ENCODE results near the gene ATAD3B.

DNA sequence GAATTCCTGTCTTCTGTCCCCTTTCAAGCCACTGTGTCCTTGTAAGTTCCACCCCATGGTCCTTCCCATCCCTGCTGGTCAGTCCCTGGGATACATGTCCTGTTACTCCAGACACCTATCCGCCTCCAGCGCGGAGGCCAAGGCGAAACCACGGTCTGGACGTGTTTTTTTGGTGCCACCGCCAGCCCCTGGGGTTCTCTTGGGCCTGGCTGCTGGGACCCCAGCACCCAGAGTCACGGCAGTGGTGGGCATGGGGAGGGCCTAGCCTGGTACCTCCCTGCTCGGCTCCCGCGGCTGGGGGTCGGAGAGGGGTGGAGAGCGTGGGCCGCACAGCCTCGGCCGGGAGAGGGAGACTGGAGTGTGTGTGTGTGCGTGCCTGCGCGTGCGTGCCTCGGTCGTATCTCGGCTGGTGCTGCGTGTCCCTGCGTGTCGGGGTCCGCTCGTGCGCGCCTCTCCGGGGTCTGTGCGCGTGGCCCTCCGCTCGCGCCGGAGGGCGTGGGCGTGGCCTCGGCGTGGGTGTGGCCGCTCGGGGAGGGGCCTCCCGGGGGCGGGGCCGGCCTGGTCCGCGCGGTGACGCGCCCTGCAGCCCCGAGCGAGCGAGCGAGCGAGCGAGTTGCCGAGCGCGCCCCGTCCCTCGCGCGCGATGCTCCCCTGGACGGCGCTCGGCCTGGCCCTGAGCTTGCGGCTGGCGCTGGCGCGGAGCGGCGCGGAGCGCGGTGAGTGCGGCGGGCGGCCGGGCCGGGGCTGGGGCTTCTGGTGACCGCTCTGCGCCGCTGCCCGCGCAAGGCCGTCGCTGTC, 36.3 kb upstream of the ATAD3B start, which contains the start of gene VWA1:
- TF ChIP-seq POLR2AphosphoS5 (IDR thresholded peaks at IDR 0.05) = no peak
- no peak for TF ChIP-seq CTCF (IDR thresholded peaks at IDR 0.05)
- TF ChIP-seq POLR2A (IDR thresholded peaks at IDR 0.05) = peak in 1 of 4 donors; percentile 69
